ENCODE measurements around the gene CORO2B. TPM values are rescaled to one million over a fixed set of nuclear protein-coding genes. Genes with fewer than 3 reads are reported as not detected.

Gene CORO2B
- total RNA-seq, 1 donor from 2014 or later = 1.0 TPM

GRCh38 chr15:68597581-68597980, 18.8 kb downstream of the CORO2B start:
- TF ChIP-seq CTCF (IDR thresholded peaks at IDR 0.05) (no peak), EZH2phosphoT487 (IDR thresholded peaks at IDR 0.05) (no peak), EZH2 (IDR thresholded peaks at IDR 0.05) (no peak)
- DNase-seq (ENCODE audit: low spot score) = no peak
- Mint-ChIP-seq H3K27me3 (ENCODE audit: insufficient read depth, low read depth) (peaks cover 14% of the 10 kb centered on the region), H3K27ac (peak overlapping the region; percentile 37), H3K9me3 (no peaks in the 10 kb centered on the region), H3K4me3 (no peak overlapping the region), H3K4me1 (peaks cover 93% of the 10 kb centered on the region), H3K36me3 (peaks cover 2% of the 10 kb centered on the region)
- H3K36me3 ChIP-seq = no peaks in the 10 kb centered on the region
- peaks cover 70% of the 10 kb centered on the region for H3K4me1 ChIP-seq
- peaks cover 15% of the 10 kb centered on the region for H4K20me1 ChIP-seq (ENCODE audit: low read depth)
- no peak overlapping the region for H3K9ac ChIP-seq
- H3K9me3 ChIP-seq (ENCODE audit: low read depth) = no peaks in the 10 kb centered on the region
- H3K27ac ChIP-seq = no peak overlapping the region
- H3K4me3 ChIP-seq = no peak overlapping the region
- no peaks in the 10 kb centered on the region for H3K27me3 ChIP-seq
- H3F3A ChIP-seq (ENCODE audit: low read depth) = peaks cover 17% of the 10 kb centered on the region
- no peak overlapping the region for H3K4me2 ChIP-seq
- no peaks in the 10 kb centered on the region for H3K79me2 ChIP-seq (ENCODE audit: low read depth)
- H2AFZ ChIP-seq (replicated peaks) = no peak overlapping the region

- H3K9me3 ChIP-seq (ENCODE audit: low read depth) = no peaks in the 10 kb centered on the region
- TF ChIP-seq EZH2phosphoT487 (IDR thresholded peaks at IDR 0.05) (no peak), CTCF (IDR thresholded peaks at IDR 0.05) (no peak), EZH2 (IDR thresholded peaks at IDR 0.05) (no peak)
- H3K9ac ChIP-seq = no peak overlapping the region
- peaks cover 91% of the 10 kb centered on the region for H3K4me1 Mint-ChIP-seq
- H3K9me3 Mint-ChIP-seq = peaks cover 3% of the 10 kb centered on the region
- no peak overlapping the region for H3K4me2 ChIP-seq
- DNase-seq (ENCODE audit: low spot score) = no peak
- peaks cover 2% of the 10 kb centered on the region for H3K36me3 Mint-ChIP-seq
- no peaks in the 10 kb centered on the region for H3K27me3 ChIP-seq
- H3F3A ChIP-seq (ENCODE audit: low read depth) = peaks cover 17% of the 10 kb centered on the region
- no peaks in the 10 kb centered on the region for H3K79me2 ChIP-seq (ENCODE audit: low read depth)
- H3K27ac Mint-ChIP-seq = peak overlapping the region; percentile 88
- peaks cover 15% of the 10 kb centered on the region for H3K27me3 Mint-ChIP-seq (ENCODE audit: insufficient read depth, low read depth)
- peaks cover 65% of the 10 kb centered on the region for H3K4me1 ChIP-seq
- no peak overlapping the region for H2AFZ ChIP-seq (replicated peaks)
- no peak overlapping the region for H3K4me3 ChIP-seq
- no peak overlapping the region for H3K27ac ChIP-seq
- no peaks in the 10 kb centered on the region for H3K36me3 ChIP-seq
- peak overlapping the region; percentile 75 for H3K4me3 Mint-ChIP-seq
- H4K20me1 ChIP-seq (ENCODE audit: low read depth) = peaks cover 15% of the 10 kb centered on the region
These were observed 19.7 kb downstream of the CORO2B start for GRCh38 chr15:68598171-68599152.

- Histone ChIP-seq H3K27ac (no peak overlapping the region), H3K4me1 (peaks cover 64% of the 10 kb centered on the region), H3K4me3 (no peak overlapping the region), H3F3A (ENCODE audit: low read depth) (peaks cover 17% of the 10 kb centered on the region), H3K79me2 (ENCODE audit: low read depth) (no peaks in the 10 kb centered on the region), H3K36me3 (no peaks in the 10 kb centered on the region), H3K9ac (no peak overlapping the region), H3K27me3 (no peaks in the 10 kb centered on the region), H3K4me2 (peak overlapping the region; percentile 33), H3K9me3 (ENCODE audit: low read depth) (no peaks in the 10 kb centered on the region), H2AFZ (replicated peaks) (no peak overlapping the region), H4K20me1 (ENCODE audit: low read depth) (peaks cover 15% of the 10 kb centered on the region)
- peaks cover 15% of the 10 kb centered on the region for H3K27me3 Mint-ChIP-seq (ENCODE audit: insufficient read depth, low read depth)
- no peak for DNase-seq (ENCODE audit: low spot score)
- peaks cover 4% of the 10 kb centered on the region for H3K36me3 Mint-ChIP-seq
- peak overlapping the region; percentile 75 for H3K4me3 Mint-ChIP-seq
- peaks cover 3% of the 10 kb centered on the region for H3K9me3 Mint-ChIP-seq
- no peak for TF ChIP-seq CTCF (IDR thresholded peaks at IDR 0.05)
- no peak for TF ChIP-seq EZH2phosphoT487 (IDR thresholded peaks at IDR 0.05)
- H3K4me1 Mint-ChIP-seq = peaks cover 89% of the 10 kb centered on the region
- H3K27ac Mint-ChIP-seq = peak overlapping the region; percentile 88
These were observed 20.4 kb downstream of the CORO2B start for GRCh38 chr15:68599153-68599545.

Data from neural progenitor cell (in vitro differentiated cells).